HCT116 (cell line): Measurements from ENCODE around the gene DUSP6. TPM values are rescaled to one million over a fixed set of nuclear protein-coding genes. Genes with fewer than 3 reads are reported as not detected.

Source experiments
- ATAC-seq: fragments of 200-7000 bp; cut with Tn5 transposase; 2 replicates; pipeline ENCODE4 v1.9.1; 2020; ENCODE audit warnings: mild to moderate bottlenecking, moderate library complexity
- BruUV-seq: library from RNA; stranded (reverse); fragments of 400-500 nt; replicated peaks from 2 replicates; lab custom pipeline; 2021; lab: Mats Ljungman, UMichigan
- CTCF ChIA-PET: fragments of 300-600 bp; sonication (Branson Sonifier 250); formaldehyde crosslinking; loops from one replicate; lab custom pipeline; 2021; ENCODE audit warnings: antibody characterized with exemption; lab: Charles Lee
- POLR2A ChIA-PET: fragments of 300-600, 350-600 bp; sonication (Branson Sonifier 250); formaldehyde crosslinking; loops from one replicate; lab custom pipeline; 2021; ENCODE audit warnings: antibody characterized with exemption; lab: Charles Lee
- RAD21 ChIA-PET, 2 experiments: fragments of 300-600 bp; sonication (Branson Sonifier 250); formaldehyde crosslinking; loops; one replicate each; lab custom pipeline; 2023; ENCODE audit warnings: low total read pairs in 2 of 2; ENCODE audit not compliant: uncharacterized antibody in 2 of 2, unreplicated experiment in 2 of 2, low non-redundant PET in 1 of 2; lab: Charles Lee
- DNase-seq: peaks from one replicate; pipeline ENCODE4 v3.0.0-alpha.2; 2010; ENCODE audit warnings: low read depth, low spot score
- H2AFZ ChIP-seq: fragments of 200-600 bp; shearing (Covaris generic), sonication (generic); 2 replicates; pipeline ENCODE4 v1.6.1; 2017; ENCODE audit warnings: low read depth, mixed run types, mixed read lengths, antibody characterized with exemption, low read length; ENCODE audit not compliant: poor library complexity, severe bottlenecking
- H3K27ac ChIP-seq: 2 replicates; pipeline ENCODE4 v1.5.1; 2012; ENCODE audit warnings: low read depth, low read length
- H3K27me3 ChIP-seq: fragments of 200-600 bp; sonication (generic); 2 replicates; pipeline ENCODE4 v1.6.1; 2016; ENCODE audit warnings: mixed run types, low read length, mixed read lengths; ENCODE audit not compliant: insufficient read depth
- H3K36me3 ChIP-seq, 2 experiments: fragments of 200-500 bp in 1 of 2; fragments of 200-600 bp in 1 of 2; sonication (Bioruptor generic) in 1 of 2; sonication (generic) in 1 of 2; 2 replicates each; pipeline versions ENCODE4 v1.5.1 to v1.6.1; 2014 to 2016; ENCODE audit warnings: low read length in 2 of 2, inconsistent platforms in 1 of 2, mixed read lengths in 1 of 2, mixed run types in 1 of 2; ENCODE audit not compliant: insufficient read depth in 2 of 2, control insufficient read depth in 1 of 2
- H3K4me1 ChIP-seq, 2 experiments: fragments of 200-600 bp in 1 of 2; sonication (generic) in 1 of 2; 2 replicates each; pipeline versions ENCODE4 v1.5.1 to v1.6.1; 2012 to 2017; ENCODE audit warnings: low read length in 2 of 2, inconsistent platforms in 1 of 2, mild to moderate bottlenecking in 1 of 2, mixed read lengths in 1 of 2, mixed run types in 1 of 2, moderate library complexity in 1 of 2; ENCODE audit not compliant: insufficient read depth in 2 of 2, control insufficient read depth in 1 of 2
- H3K4me2 ChIP-seq: fragments of 200-600 bp; sonication (generic); 2 replicates; pipeline ENCODE4 v1.6.1; 2017; ENCODE audit warnings: mixed run types, low read length, mixed read lengths
- H3K4me3 ChIP-seq, 2 experiments: fragments of 200-600 bp in 1 of 2; sonication (generic) in 1 of 2; replicated peaks in 1 of 2; 2 replicates each; pipeline ENCODE4 v1.5.1; 2011 to 2016; ENCODE audit warnings: low read length in 2 of 2, control low read depth in 1 of 2, low read depth in 1 of 2, mild to moderate bottlenecking in 1 of 2, mixed read lengths in 1 of 2, mixed run types in 1 of 2
- H3K79me2 ChIP-seq: fragments of 200-600 bp; sonication (generic); 2 replicates; pipeline ENCODE4 v1.6.1; 2017; ENCODE audit warnings: mild to moderate bottlenecking, mixed run types, low read length, moderate library complexity, mixed read lengths; ENCODE audit not compliant: insufficient read depth
- H3K9ac ChIP-seq: fragments of 200-600 bp; sonication (generic); 2 replicates; pipeline ENCODE4 v1.6.1; 2016; ENCODE audit warnings: low read length, mixed read lengths
- H3K9me2 ChIP-seq: fragments of 200-600 bp; sonication (generic), shearing (Covaris generic); 2 replicates; pipeline ENCODE4 v1.6.1; 2017; ENCODE audit warnings: mixed run types, mild to moderate bottlenecking, moderate library complexity; ENCODE audit not compliant: insufficient read depth
- H3K9me3 ChIP-seq, 2 experiments: fragments of 200-500 bp in 1 of 2; fragments of 200-600 bp in 1 of 2; sonication (Bioruptor generic) in 1 of 2; sonication (generic) in 1 of 2; 2 replicates each; pipeline ENCODE4 v1.6.1; 2014 to 2017; ENCODE audit warnings: low read length in 2 of 2, mixed read lengths in 2 of 2, inconsistent platforms in 1 of 2, low read depth in 1 of 2, mild to moderate bottlenecking in 1 of 2, mixed run types in 1 of 2, moderate library complexity in 1 of 2; ENCODE audit not compliant: control insufficient read depth in 1 of 2, insufficient read depth in 1 of 2
- H4K20me1 ChIP-seq: fragments of 200-600 bp; sonication (generic), shearing (Covaris generic); 2 replicates; pipeline ENCODE4 v1.6.1; 2017; ENCODE audit warnings: mixed run types, mild to moderate bottlenecking, moderate library complexity; ENCODE audit not compliant: insufficient read depth
- CEBPB ChIP-seq: IDR thresholded peaks from 2 replicates; pipeline ENCODE4 v1.6.1; 2012; ENCODE audit warnings: low read depth
- EGR1 ChIP-seq: IDR thresholded peaks from 2 replicates; pipeline ENCODE4 v1.6.1; 2012; ENCODE audit warnings: low read depth
- POLR2A ChIP-seq: IDR thresholded peaks from 2 replicates; pipeline ENCODE4 v1.7.0; 2011; ENCODE audit warnings: borderline replicate concordance; ENCODE audit not compliant: insufficient read depth, insufficient read length; ENCODE audit errors: extremely low read depth
- RAD21 ChIP-seq: IDR thresholded peaks from 2 replicates; pipeline ENCODE4 v1.6.1; 2012; ENCODE audit warnings: low read depth, mild to moderate bottlenecking
- SP1 ChIP-seq: IDR thresholded peaks from 2 replicates; pipeline ENCODE4 v1.6.1; 2012; ENCODE audit warnings: low read depth
- intact Hi-C: fragments of 100-400 bp; cut with micrococcal nuclease; formaldehyde crosslinking; loops from 2 replicates; pipeline ENCODE4 v1.10.0; 2022
- total RNA-seq: library from RNA; stranded (reverse); gene quantifications from one replicate; pipeline ENCODE4 v1.2.1, GENCODE V29; 2021; ENCODE audit not compliant: unreplicated experiment

The DUSP6 gene
- total RNA-seq, 1 experiment from 2014 or later, result 219 TPM

DNA sequence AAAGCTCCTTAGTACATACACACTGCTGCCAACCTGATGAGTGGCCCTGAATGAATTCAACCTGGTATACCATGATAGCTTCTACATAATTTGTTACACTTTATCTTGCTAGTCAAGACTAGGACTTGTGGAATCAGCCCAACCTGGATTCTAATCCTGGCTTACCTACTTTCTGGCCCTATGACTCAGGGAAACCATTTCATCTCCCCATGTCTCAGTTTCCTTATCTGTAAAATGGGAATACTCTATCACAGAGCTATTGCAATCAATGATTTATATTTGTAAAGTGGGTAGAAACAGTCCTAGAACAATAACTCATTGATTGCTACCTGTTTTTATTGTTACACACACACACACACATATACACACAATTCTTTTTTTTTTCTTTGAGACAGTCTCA is 6.5 kb upstream of the DUSP6 start:
- ChIA-PET RAD21 (no interaction called here), CTCF (no interaction called here), POLR2A (interaction anchor here (2.6 kb wide), 1 partner anchor 12 kb away, joined by 9 read pairs; no protein-coding TSS in a partner anchor)
- no peaks in the 10 kb centered on the region for H3K9me2 ChIP-seq
- no peak for TF ChIP-seq CEBPB
- TF ChIP-seq SP1, result no peak
- TF ChIP-seq RAD21, result no peak
- TF ChIP-seq EGR1, result no peak
- no peak overlapping the region for H2AFZ ChIP-seq
- H4K20me1 ChIP-seq, result no peaks in the 10 kb centered on the region
- no peak overlapping the region for H3K4me3 ChIP-seq
- intact Hi-C loops, result no loop called here
- no peak for DNase-seq
- no peak overlapping the region for H3K9ac ChIP-seq
- H3K9me3 ChIP-seq, result no peaks in the 10 kb centered on the region
- H3K79me2 ChIP-seq, result peaks cover 6% of the 10 kb centered on the region; the same call in 1 of the 2 replicates
- no peaks in the 10 kb centered on the region for H3K36me3 ChIP-seq
- peaks cover 16 to 23% of the 10 kb centered on the region in 2 experiments for H3K4me1 ChIP-seq
- no TSS peak for BruUV-seq
- no peak overlapping the region for H3K4me2 ChIP-seq
- no peaks in the 10 kb centered on the region for H3K27me3 ChIP-seq
- ATAC-seq, result no peak
- H3K27ac ChIP-seq, result no peak overlapping the region

DNA sequence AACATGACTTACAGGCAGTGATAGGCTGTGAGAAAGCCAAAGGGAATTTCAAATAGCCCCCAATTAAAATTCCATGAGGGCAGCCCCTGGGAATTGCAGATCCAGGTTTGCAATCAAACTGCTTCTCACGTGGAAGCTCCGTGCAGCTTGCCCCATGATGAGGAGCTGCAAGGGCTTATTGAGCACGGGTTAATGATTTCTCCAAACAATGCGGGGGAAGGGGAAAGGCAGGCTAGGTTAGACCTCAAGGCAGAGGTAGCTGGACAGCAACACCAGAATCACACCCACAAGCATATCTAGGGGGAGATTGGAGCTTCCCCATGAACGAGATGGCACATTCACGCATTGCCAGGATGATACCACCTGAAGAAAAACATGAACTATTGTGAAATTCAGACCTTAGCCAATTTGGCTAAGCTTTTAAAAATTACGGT is 5.0 kb upstream of the DUSP6 start:
- no peaks in the 10 kb centered on the region for H3K9me3 ChIP-seq
- no peak overlapping the region for H3K27ac ChIP-seq
- intact Hi-C loops, result no loop called here
- ATAC-seq (no peak), DNase-seq (no peak)
- ChIA-PET RAD21 (interaction anchor here in 1 of 2 experiments (1.0 kb wide), 1 partner anchor 101 kb away, joined by 3 read pairs; no protein-coding TSS in a partner anchor), CTCF (no interaction called here), POLR2A (interaction anchor here (0.9 to 2.6 kb wide), 2 partner anchors 10 to 12 kb away, joined by 3 to 9 read pairs; no protein-coding TSS in a partner anchor)
- peaks cover 6% of the 10 kb centered on the region; the same call in 1 of the 2 replicates for H3K79me2 ChIP-seq
- TF ChIP-seq POLR2A (no peak), RAD21 (no peak)
- H3K9ac ChIP-seq, result no peak overlapping the region
- no peak overlapping the region for H3K4me2 ChIP-seq
- H3K4me3 ChIP-seq, result no peak overlapping the region
- no peaks in the 10 kb centered on the region for H4K20me1 ChIP-seq
- H3K36me3 ChIP-seq, result no peaks in the 10 kb centered on the region
- H3K9me2 ChIP-seq, result no peaks in the 10 kb centered on the region
- peaks cover 23 to 26% of the 10 kb centered on the region in 2 experiments for H3K4me1 ChIP-seq
- no TSS peak for BruUV-seq
- no peaks in the 10 kb centered on the region for H3K27me3 ChIP-seq
- H2AFZ ChIP-seq, result no peak overlapping the region
